ENCODE measurements around the gene CMBL. TPM values are rescaled to one million over a fixed set of nuclear protein-coding genes. Genes with fewer than 3 reads are reported as not detected.

The CMBL gene
- total RNA-seq, 1 donor from 2014 or later = 24.8 TPM

DNA sequence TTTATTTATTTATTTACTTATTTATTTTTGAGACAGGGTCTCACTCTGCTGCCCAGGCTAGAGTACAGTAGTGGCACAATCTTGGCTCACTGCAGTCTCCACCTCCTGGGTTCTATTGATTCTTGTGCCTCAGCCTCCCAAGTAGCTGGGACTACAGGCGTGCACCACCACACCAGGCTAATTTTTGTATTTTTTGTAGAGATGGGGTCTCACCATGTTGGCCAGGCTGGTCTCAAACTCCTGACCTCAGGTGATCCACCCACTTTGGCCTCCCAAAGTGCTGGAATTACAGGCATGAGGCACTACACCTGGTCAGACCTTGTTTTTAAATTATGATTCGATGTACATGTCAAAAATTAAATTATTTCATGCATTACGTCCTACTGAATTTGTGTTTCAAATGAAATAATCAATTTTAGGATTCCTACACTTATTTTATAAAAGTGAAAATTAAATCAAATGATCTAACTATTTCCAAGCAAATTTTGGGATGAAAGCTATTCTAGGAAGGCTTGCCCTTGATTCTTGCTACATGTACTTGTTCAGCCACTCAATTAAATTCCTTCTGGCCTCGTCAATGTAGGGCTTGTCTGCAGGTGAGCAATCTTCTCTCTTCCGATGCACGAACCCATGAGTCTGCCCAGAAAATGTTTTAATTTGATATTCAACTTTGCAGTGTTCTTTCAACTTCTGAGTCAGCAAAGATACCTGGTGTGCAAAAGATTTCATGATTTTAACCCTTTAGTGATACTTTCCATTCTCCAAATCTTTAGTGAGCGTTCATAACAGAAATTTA, 27.6 kb downstream of the CMBL start:
- Mint-ChIP-seq H3K4me3 (no peak overlapping the region), H3K27me3 (ENCODE audit: low read depth) (no peaks in the 10 kb centered on the region), H3K36me3 (peaks cover 15% of the 10 kb centered on the region), H3K4me1 (peaks cover 4% of the 10 kb centered on the region), H3K9me3 (no peaks in the 10 kb centered on the region), H3K27ac (no peak overlapping the region)
- no peak for DNase-seq (ENCODE audit: low spot score in 2 of 2, unreplicated experiment in 2 of 2)
- TF ChIP-seq, protein P1, sequence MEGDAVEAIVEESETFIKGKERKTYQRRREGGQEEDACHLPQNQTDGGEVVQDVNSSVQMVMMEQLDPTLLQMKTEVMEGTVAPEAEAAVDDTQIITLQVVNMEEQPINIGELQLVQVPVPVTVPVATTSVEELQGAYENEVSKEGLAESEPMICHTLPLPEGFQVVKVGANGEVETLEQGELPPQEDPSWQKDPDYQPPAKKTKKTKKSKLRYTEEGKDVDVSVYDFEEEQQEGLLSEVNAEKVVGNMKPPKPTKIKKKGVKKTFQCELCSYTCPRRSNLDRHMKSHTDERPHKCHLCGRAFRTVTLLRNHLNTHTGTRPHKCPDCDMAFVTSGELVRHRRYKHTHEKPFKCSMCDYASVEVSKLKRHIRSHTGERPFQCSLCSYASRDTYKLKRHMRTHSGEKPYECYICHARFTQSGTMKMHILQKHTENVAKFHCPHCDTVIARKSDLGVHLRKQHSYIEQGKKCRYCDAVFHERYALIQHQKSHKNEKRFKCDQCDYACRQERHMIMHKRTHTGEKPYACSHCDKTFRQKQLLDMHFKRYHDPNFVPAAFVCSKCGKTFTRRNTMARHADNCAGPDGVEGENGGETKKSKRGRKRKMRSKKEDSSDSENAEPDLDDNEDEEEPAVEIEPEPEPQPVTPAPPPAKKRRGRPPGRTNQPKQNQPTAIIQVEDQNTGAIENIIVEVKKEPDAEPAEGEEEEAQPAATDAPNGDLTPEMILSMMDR (IDR thresholded peaks at IDR 0.05; ENCODE audit: unreplicated experiment) = no peak

DNA sequence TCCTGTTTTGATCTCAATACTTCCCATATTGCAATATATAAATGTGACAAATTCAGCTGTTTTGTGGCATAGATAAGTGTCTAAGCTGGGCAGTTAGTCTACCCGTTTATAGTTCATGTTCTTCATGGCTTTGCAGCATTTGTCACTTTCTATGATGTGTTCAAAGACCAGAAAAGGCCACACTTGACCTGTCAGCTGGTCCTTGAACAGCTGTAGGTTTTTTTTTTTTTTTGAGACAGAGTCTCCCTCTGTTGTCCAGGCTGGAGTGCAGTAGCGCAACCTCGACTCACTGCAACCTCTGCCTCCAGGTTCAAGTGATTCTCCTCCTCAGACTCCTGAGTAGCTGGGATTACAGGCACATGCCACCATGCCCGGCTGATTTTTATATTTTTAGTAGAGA, 28.4 kb downstream of the CMBL start:
- Mint-ChIP-seq H3K9me3 (no peaks in the 10 kb centered on the region), H3K27me3 (ENCODE audit: low read depth) (no peaks in the 10 kb centered on the region), H3K4me1 (peaks cover 4% of the 10 kb centered on the region), H3K36me3 (peaks cover 15% of the 10 kb centered on the region), H3K27ac (no peak overlapping the region), H3K4me3 (no peak overlapping the region)
- DNase-seq (ENCODE audit: low spot score in 2 of 2, unreplicated experiment in 2 of 2) = no peak
- TF ChIP-seq, protein P1 (IDR thresholded peaks at IDR 0.05; ENCODE audit: unreplicated experiment) = no peak

DNA sequence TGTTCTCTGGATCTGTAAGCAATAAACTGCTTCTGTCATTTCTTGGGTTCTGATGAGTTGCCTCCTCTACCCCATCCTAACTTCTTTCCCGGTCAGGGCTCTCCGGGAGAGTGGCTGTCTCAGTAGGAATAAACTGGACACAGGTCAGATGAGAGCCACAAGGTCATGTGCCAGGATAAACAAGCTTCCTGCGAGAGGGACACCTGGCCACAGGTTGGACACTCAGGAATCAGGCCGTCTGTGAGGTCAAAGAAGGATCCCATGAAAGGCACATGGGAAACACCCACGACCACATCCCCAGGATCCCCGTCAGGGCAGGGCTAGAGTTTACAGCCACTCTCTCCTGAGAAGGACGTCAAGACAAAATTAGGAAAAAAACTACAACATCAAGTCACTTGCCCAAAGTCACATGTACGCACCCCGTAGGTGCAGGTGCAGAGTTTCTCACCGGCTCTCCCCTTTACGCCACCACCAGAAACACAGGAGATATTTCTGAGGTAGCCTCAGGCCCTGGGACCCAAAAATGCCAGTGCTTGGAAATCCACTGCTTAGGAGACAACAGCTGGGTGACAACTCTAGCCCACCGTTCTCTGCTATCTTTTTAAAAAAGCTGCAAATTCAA, 28.9 kb downstream of the CMBL start:
- no peaks in the 10 kb centered on the region for H3K9me3 Mint-ChIP-seq
- TF ChIP-seq, protein P1 (IDR thresholded peaks at IDR 0.05; ENCODE audit: unreplicated experiment) = no peak
- no peak overlapping the region for H3K27ac Mint-ChIP-seq
- H3K4me1 Mint-ChIP-seq = peaks cover 4% of the 10 kb centered on the region
- no peak overlapping the region for H3K4me3 Mint-ChIP-seq
- no peaks in the 10 kb centered on the region for H3K27me3 Mint-ChIP-seq (ENCODE audit: low read depth)
- no peak for DNase-seq (ENCODE audit: low spot score in 2 of 2, unreplicated experiment in 2 of 2)
- H3K36me3 Mint-ChIP-seq = peaks cover 13% of the 10 kb centered on the region

DNA sequence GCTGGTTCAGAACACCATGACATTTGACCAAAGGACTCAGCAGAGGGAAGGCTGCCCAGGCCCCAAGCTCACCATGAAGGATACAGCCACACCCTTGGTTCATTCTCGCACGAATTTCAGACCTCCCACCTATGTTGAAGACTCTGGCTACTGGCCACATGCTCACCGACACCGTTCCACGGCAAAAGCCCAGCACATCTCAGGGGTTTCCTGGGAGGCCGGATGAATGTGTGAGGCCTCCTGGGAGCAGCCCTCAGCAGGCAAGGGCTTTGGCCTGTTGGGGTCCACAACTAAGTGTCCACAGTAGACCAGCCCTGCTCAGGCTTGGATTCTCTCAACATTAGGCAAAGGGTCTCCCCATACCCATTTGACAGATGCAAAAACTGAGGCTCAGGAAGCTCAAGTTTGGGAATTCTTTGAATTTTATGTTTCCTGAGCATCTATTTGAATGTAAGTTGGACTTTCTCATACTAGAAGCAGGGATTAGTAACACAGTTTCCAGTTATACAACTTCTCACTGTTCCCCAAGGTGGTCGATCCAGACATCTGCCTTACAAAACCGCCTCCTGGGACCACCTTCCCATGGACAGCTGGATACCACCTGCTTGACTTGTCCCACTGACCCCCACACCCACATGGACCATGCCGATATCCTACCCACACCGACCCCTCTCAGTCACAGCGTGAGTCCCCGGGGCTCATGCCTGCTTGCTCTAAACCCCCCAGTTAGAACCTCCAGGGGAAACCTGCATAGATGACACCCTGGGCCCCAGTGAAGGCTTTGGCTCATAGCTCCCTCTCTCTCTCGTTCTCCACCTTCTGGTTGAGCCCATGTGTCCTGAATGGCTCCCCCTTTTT, 29.7 kb downstream of the CMBL start:
- peaks cover 4% of the 10 kb centered on the region for H3K4me1 Mint-ChIP-seq
- TF ChIP-seq, protein P1 (IDR thresholded peaks at IDR 0.05; ENCODE audit: unreplicated experiment) = no peak
- DNase-seq (ENCODE audit: low spot score in 2 of 2, unreplicated experiment in 2 of 2) = no peak
- H3K27ac Mint-ChIP-seq = no peak overlapping the region
- H3K27me3 Mint-ChIP-seq (ENCODE audit: low read depth) = no peaks in the 10 kb centered on the region
- H3K4me3 Mint-ChIP-seq = no peak overlapping the region
- H3K9me3 Mint-ChIP-seq = no peaks in the 10 kb centered on the region
- H3K36me3 Mint-ChIP-seq = peaks cover 13% of the 10 kb centered on the region

DNA sequence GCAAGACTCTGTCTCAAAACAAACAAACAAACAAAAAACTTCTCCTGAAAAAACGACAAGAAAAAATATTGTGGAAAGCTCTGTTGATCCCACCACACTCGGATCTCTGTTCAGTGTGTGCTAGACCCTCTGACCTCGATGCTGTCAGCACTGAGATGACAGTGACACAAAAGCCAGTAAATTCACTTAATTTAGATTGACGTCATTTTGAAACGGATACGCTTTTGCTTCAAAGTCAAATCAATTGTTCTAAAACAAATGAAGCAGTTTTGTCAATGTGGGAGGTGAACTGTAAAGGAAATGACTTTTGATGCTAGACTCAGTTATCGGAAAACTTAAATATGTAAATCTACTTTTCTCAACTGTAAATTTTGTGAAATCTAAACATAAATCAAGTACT, 31.0 kb downstream of the CMBL start:
- Mint-ChIP-seq H3K4me1 (peaks cover 4% of the 10 kb centered on the region), H3K27me3 (ENCODE audit: low read depth) (no peaks in the 10 kb centered on the region), H3K9me3 (peaks cover 6% of the 10 kb centered on the region), H3K27ac (no peak overlapping the region), H3K36me3 (peaks cover 16% of the 10 kb centered on the region), H3K4me3 (no peak overlapping the region)
- DNase-seq (ENCODE audit: low spot score in 2 of 2, unreplicated experiment in 2 of 2) = no peak
- TF ChIP-seq, protein P1 (IDR thresholded peaks at IDR 0.05; ENCODE audit: unreplicated experiment) = no peak

All from mesothelial cell of epicardium (in vitro differentiated cells).